HEK293T (cell line): ENCODE data around the gene JMJD1C.

Experiments
- CTCF ChIA-PET: fragments of 350-600 bp; formaldehyde crosslinking; extraction: SDS; loops from one replicate; lab custom pipeline; 2021; ENCODE audit warnings: antibody characterized with exemption, inconsistent platforms; lab: Yijun Ruan, JAX
- POLR2A ChIA-PET: fragments of 350-600 bp; formaldehyde crosslinking; extraction: SDS; loops from one replicate; lab custom pipeline; 2020; ENCODE audit warnings: antibody characterized with exemption, inconsistent platforms; lab: Yijun Ruan, JAX
- DNase-seq: peaks from one replicate; pipeline ENCODE4 v3.0.0; 2012; ENCODE audit warnings: mixed read lengths; ENCODE audit errors: extremely low spot score
- ARNT ChIP-seq: fragments of 450-650 bp; IDR thresholded peaks from 2 replicates; pipeline ENCODE4 v1.6.1; 2017; ENCODE audit warnings: mild to moderate bottlenecking
- BHLHE40 ChIP-seq: fragments of 450-650 bp; IDR thresholded peaks from 2 replicates; pipeline ENCODE4 v1.6.1; 2016; ENCODE audit warnings: mild to moderate bottlenecking, moderate library complexity, borderline replicate concordance
- CTBP1 ChIP-seq: fragments of 450-650 bp; IDR thresholded peaks from 2 replicates; pipeline ENCODE4 v1.6.1; 2016; ENCODE audit warnings: borderline replicate concordance
- ELF4 ChIP-seq: fragments of 450-650 bp; IDR thresholded peaks from 2 replicates; pipeline ENCODE4 v1.6.1; 2017; ENCODE audit warnings: antibody characterized with exemption
- FOXA1 ChIP-seq: fragments of 450-650 bp; IDR thresholded peaks from 2 replicates; pipeline ENCODE4 v1.6.1; 2016; ENCODE audit warnings: mild to moderate bottlenecking
- FOXK2 ChIP-seq: fragments of 450-650 bp; IDR thresholded peaks from 2 replicates; pipeline ENCODE4 v1.6.1; 2016; ENCODE audit warnings: mild to moderate bottlenecking
- FOXM1 ChIP-seq: fragments of 450-650 bp; IDR thresholded peaks from 2 replicates; pipeline ENCODE4 v1.6.1; 2017; ENCODE audit warnings: mild to moderate bottlenecking, borderline replicate concordance
- HDGF ChIP-seq: fragments of 450-650 bp; IDR thresholded peaks from 2 replicates; pipeline ENCODE4 v1.6.1; 2017; ENCODE audit warnings: antibody characterized with exemption, borderline replicate concordance
- L3MBTL2 ChIP-seq: fragments of 450-650 bp; conservative IDR thresholded peaks from 2 replicates; pipeline ENCODE4 v1.6.1; 2016; ENCODE audit warnings: mild to moderate bottlenecking
- LEF1 ChIP-seq: fragments of 450-650 bp; IDR thresholded peaks from 2 replicates; pipeline ENCODE4 v1.6.1; 2017; ENCODE audit warnings: mild to moderate bottlenecking, borderline replicate concordance
- NFRKB ChIP-seq: fragments of 450-650 bp; IDR thresholded peaks from 2 replicates; pipeline ENCODE4 v1.6.1; 2016; ENCODE audit warnings: mild to moderate bottlenecking, moderate library complexity
- SP1 ChIP-seq: fragments of 450-650 bp; IDR thresholded peaks from 2 replicates; pipeline ENCODE4 v1.6.1; 2017
- SUZ12 ChIP-seq: fragments of 450-650 bp; IDR thresholded peaks from 2 replicates; pipeline ENCODE4 v1.6.1; 2016; ENCODE audit warnings: mild to moderate bottlenecking
- TARDBP ChIP-seq: fragments of 450-650 bp; IDR thresholded peaks from 2 replicates; pipeline ENCODE4 v1.6.1; 2016
- ZNF384 ChIP-seq: fragments of 450-650 bp; IDR thresholded peaks from 2 replicates; pipeline ENCODE4 v1.6.1; 2016
- TF ChIP-seq, protein P1 (sequence below): fragments of 450-650 bp; IDR thresholded peaks from 2 replicates; pipeline ENCODE4 v1.6.1; 2016

JMJD1C gene

DNA sequence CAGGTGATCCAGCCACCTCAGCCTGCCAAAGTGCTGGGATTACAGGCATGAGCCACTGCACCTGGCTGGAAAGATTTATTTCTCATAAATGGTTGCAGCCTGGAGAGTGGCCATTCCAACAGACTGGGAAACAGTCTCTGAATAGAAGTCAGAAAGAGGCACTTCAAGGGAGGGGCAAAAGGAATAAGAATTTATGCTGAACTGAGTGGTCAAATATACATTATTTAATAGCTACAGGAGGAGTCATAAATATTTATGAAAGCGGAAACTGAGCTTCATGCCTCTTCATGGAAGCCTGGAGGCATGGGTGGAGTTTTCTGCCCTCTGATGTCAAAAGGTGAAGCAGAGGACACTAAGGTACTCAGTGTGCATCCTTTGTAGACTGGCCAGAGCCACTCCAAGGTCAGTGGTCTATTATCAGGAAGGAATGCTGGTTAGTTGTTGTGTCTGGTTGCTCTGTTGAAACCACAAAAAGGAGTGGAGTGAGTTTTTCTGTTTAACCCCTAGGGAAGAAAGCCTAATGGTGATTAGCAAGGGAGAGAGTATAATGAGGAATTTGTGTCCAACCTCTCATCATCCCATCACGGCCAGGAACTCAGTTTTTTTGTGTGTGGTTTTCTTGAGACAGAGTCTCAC is 341.9 kb downstream of the JMJD1C start:
- ChIA-PET CTCF (no interaction called here), POLR2A (no interaction called here)

DNA sequence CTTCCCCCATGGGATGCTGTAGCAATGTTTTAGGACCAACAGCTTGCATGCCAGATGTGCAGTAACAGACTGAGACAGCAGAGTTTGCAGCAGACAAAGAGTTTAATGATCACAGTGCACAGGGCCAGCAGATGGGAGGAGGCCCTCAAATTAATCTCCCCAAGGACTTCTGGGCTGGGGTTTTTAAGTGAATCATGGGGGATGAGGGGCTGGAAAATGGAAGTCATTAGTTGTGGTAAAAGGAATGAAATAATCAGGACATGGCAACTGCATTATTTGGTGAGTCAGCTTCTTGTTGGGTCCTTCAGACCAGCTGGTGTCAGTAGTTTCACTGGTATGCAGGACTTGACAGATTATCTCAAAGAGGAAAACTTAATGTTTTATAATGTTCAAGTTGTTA is 345.2 kb downstream of the JMJD1C start:
- POLR2A ChIA-PET: no interaction called here
- CTCF ChIA-PET: no interaction called here
- TF ChIP-seq FOXA1 (no peak), SUZ12 (no peak), FOXK2 (no peak), L3MBTL2 (no peak), BHLHE40 (no peak), TARDBP (no peak), LEF1 (no peak), CTBP1 (no peak), ZNF384 (no peak), NFRKB (no peak)
- DNase-seq: no peak

More for the DNA sequence above, 341.9 kb downstream of the JMJD1C start:
- TF ChIP-seq TARDBP (no peak), FOXM1 (no peak)
- TF ChIP-seq, protein P1, sequence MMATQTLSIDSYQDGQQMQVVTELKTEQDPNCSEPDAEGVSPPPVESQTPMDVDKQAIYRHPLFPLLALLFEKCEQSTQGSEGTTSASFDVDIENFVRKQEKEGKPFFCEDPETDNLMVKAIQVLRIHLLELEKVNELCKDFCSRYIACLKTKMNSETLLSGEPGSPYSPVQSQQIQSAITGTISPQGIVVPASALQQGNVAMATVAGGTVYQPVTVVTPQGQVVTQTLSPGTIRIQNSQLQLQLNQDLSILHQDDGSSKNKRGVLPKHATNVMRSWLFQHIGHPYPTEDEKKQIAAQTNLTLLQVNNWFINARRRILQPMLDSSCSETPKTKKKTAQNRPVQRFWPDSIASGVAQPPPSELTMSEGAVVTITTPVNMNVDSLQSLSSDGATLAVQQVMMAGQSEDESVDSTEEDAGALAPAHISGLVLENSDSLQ: no peak
- no peak for DNase-seq

DNA sequence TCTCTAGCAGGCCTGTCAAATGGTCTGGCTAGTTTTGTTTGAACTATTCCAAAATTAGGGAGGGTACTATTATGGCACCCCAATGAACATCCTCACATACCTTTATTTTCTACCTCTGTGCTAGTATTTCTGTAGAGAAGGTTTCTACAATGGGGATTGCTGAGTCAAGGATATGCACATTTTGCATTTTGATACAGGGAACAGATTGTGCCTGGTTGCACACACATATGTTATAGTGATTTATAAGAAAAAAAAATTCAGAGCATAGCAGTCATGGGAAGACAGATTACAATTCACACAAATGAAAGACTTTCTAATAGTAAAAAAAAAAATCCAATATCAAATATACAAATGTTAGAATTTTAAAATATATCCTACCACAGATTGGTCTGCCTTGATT is 346.7 kb downstream of the JMJD1C start:
- DNase-seq: no peak
- ChIA-PET POLR2A (no interaction called here), CTCF (no interaction called here)
- TF ChIP-seq NFRKB: no peak
- no peak for TF ChIP-seq SP1
- no peak for TF ChIP-seq HDGF
- TF ChIP-seq L3MBTL2: no peak
- TF ChIP-seq ELF4: no peak
- no peak for TF ChIP-seq FOXA1
- no peak for TF ChIP-seq FOXK2
- no peak for TF ChIP-seq CTBP1
- TF ChIP-seq, protein P1: no peak
- no peak for TF ChIP-seq ARNT
- TF ChIP-seq SUZ12: no peak
- no peak for TF ChIP-seq LEF1
- no peak for TF ChIP-seq TARDBP
- TF ChIP-seq FOXM1: no peak
- no peak for TF ChIP-seq ZNF384
- TF ChIP-seq BHLHE40: no peak
